GM19023 (cell line): Measurements from ENCODE around the gene IL1RAPL1.

Source experiments
- ATAC-seq: cut with Tn5 transposase; IDR thresholded peaks from one replicate; pipeline ENCODE4 v1.9.1; 2021; ENCODE audit warnings: mild to moderate bottlenecking, moderate library complexity; ENCODE audit not compliant: unreplicated experiment

The IL1RAPL1 gene

DNA sequence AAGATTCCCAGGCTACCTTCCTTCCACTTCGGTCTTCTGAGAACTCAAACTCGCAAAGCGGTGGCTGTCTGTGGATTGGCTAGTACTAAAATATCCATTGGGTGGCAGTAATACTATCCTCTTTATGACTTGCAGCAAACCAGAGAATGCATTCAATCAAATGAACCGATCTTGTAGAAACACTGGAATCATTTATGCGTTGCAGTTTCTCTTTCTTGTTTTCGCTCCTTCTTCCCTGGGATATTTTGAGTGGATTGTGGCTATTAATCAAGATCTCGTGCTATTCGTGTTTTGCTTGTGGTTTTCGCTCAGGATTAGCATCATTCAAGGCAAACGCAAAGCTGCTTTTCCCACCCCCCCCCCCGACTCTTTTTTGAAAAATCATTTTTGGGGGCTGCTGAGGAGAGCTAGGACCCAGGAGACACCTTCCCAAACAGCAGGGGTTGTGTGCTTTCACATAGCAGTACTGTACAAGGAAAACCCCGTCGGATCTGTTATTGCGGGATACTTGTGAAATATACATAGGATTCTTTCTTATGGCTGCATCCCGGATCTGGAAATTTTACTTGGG lies at the start of gene IL1RAPL1:
Gene IL1RAPL1 (plus strand): TSS at position 466 of the 571 bp plus-strand sequence.
- ATAC-seq: no peak

DNA sequence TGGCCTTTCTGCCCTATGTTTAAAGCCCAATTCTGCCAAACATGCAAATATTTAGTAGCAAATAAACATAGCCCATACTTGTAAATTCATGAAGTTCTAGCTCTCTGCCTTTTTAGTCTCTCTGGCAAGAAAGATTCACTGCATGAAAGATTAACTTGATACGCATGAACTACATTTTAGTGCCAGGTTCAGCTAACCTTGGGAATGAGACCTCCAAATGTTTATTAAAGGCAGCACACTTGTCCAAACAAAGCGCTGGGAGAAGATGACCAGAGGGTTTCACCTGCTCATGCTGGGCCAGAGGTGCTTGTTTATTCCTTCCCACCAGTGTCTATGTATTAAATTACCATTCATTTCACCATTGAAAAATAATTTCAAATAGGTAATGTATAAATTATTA lies 44.5 kb upstream of the IL1RAPL1 start:
- no peak for ATAC-seq

DNA sequence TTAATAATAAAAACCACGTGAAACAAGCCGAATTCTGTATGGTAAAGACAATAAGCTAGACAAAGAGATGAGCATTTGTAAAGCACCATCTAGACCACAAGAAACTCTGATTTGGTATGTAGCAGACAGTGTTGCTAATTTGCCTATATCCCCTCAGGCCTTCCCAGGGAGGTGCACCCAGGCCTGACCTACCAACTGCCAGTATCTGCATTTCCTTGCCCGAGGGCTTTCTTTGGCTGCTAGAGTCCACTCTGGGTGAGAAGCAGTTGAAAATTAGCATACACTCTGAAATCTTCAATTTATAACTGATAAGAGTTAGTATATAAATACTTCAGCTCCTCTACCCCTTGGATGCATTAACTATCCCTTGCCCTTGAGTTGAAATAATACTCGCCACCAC lies 37.4 kb upstream of the IL1RAPL1 start:
- no peak for ATAC-seq

DNA sequence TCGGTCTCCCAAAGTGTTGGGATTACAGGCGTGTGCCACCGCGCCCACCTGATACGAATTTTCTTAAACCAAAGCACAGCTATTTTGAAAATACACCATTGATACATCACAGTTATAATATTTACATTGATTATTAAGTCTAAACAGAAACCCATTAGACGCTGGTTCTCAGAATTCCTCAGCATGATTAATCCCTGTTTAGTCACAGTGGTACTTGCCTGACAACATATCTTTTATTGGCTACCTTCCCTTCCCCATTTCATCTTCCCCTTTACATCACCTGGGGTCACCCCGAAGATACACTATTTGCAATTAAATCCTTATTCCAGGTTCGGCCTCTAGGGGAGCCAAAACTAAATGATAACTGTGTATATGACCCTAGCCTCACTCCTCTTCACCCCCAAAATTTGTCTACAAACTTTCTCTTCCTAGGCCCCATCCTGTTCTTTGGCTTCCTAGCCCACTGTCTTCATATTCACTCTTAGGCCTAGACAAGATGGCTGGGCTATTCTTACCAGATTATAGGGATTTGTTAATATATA lies 36.8 kb upstream of the IL1RAPL1 start:
- ATAC-seq: no peak

DNA sequence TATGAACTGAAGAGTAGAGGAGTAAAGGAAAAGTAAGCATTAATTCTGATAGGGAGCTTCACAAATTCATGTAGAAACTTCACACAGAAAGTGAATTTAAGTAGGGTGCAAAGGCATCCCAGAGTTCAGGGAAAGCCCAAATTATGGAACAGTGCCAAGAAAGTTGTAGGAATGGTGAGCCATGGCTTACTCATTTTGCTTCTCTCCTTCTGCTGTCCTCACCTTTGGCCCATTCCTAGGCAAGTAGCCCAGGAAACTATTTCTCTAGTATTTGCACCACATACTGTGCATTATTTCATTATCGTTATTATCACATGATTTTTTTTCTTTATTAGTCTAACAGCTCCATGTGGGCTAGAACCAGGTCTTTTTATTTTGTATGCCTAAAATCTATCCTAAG lies 34.9 kb upstream of the IL1RAPL1 start:
- ATAC-seq: no peak

DNA sequence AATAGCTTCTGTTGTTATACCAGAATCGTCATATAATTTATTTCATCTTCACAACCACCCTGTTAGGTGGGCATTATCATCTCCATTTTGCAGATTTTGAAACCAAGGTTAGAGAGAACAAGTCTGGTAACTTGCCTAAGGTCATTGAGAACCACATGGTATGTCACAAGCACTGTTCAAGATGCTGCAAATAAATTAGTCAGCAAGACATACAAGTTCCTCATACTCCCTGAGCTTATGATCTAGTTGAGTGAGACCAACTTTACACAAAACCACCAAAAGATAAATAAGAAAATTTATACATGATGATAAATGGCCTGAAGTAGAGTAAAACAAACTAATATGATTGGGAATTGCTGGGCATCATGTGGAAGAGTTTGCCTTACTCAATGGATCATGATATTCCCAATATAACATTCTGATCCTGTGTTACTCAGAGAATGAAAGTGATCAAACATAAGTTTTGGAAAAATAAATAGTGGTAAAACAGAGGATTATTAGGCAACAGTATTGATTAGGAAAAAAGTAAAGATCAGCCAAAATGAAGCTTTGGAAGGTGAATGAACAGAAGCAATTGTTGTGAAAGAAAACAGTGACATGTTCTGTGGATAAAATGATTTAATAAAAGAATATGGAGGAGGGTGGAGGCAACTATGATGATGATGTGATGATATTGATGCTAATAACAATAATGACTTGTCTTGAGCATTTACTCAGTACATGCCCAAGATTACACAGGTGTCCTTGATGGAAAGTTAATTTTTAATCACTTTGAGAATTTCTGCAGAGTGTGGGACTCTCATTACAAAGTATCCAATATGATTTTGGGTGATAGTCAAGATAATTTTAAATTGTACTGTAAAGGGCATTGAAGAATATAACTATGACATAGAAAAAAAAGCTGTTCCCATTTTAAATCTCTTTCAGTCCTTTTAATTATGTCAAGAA lies 34.1 kb upstream of the IL1RAPL1 start:
- ATAC-seq: no peak

DNA sequence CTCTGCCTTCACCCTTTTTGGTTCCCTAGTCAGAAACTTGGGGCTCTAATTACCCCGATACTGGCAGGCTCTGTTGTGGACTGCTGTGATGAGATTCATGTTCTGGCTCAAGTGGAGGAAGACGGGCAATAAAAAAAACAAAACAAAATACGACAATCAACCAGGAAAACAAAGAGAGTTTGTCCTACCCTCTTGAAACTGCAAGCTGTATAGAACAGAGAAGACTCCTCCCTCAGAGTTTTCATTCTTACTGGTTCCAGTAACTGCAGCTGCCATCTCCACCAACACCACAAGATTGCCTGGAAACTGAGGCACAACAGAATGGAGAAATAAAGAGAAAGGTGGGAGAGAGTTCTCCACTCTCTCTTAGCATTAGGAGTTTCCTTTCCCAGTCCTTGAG lies 11.1 kb upstream of the IL1RAPL1 start:
- no peak for ATAC-seq

DNA sequence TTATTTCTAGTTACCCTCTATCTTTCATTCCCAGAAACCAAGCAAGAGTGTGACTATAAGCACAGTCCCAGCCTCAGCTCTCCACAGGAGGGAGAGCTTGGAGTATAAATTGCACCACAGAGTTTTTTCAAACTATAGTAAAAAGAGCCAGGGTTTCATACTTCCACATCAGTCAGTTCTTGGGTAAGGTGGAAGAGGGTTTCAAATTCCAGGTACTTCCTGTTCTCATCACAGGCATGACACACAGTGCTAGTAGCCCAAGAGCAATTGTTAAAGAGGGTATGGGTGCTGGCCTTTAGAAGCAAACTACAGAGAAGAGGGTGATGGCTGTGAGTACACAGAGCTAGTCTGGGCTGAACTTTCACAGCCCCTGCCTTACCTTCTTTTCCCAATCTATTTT lies 5.7 kb upstream of the IL1RAPL1 start:
- no peak for ATAC-seq

DNA sequence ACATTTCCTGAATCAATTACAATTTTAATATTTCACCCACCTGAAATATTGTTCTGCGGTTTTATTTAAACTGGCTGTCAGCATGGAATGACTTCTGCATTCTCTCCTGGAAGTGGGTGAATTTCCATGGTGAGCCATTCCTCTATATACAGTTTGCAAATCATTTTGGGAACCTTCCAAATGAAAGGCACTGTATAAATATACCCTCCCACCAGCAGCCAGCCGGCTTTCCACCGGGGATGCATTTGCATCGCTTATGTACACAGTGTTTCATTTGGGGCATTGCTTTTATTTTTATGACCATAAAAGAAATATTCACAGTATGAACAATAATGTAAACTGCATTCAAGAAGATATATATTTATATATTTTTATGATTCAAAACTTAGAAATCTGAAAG lies 4.7 kb upstream of the IL1RAPL1 start:
- ATAC-seq: no peak

DNA sequence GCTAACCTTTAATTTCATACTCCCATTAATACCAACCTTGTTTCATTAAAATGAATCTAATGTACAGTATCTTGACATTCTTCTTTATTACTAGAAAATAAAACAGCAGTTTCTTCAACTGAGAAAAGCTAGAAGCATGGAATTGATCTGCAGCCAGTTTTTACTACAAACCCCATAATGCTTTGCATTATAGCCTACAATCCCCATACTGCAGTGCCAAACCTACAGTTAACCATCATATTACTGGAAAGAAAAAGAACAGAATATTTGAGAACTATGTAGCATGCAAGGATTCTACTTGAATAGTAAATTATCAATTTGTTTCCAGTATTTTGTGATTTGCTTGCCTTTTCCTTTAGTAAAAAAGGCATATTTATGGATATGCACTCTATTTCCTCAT lies 3.2 kb upstream of the IL1RAPL1 start:
- no peak for ATAC-seq

DNA sequence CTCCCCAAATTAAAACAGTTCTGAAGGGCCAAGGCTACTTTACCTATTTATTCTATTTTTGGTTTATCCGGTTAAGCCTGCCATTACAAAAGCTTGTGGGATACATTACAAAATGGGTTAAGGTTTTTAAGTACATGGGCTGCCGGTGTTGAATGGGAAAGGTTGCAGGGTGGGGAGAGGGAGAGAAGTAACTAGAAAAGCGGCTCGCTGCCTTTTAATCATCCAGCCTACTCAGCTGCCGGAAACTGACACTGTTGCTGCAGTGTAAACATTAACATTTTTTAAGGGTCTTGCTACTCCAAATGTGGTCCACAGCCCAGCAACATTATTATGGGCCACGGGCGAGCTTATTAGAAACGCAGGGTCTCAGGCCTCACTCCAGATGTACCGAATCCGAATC lies 1.5 kb upstream of the IL1RAPL1 start:
- no peak for ATAC-seq

DNA sequence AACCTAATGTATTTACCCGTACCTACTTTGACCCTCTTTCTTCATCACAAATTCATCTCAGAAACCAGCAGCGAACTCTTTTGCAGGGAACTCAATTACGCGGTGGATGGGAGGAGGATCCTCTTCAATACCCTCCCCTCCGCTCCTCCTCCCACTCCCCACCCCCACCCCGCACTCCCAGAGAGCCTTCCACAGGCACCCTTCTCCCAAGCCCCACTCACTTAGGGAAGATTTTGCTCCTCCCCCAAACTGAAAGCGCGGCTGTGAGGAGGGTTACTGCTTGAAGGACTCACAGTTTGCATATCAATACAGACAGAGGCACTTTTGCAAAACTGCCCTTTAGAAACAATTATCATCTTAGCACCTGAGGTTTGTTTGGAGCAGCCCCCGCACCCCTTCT lies 960 bp upstream of the IL1RAPL1 start:
- no peak for ATAC-seq

DNA sequence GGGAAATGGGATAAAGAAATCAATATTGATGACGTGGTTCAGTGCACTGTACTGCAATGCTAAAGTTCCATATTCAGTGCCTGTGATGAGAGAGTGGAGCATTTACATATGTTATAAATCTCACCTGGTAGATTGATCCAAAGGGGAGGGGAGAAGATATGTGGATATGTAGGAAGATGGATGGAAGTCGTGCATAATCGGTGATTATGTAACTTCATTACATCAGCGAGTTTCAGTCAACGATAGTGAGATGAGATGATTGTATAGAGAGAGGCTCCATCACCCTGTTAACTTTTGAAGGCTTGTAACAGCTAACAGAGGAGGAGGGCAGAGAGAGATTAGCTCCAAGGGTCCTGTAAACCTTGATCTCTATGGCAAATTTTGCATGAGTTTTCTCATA lies 1.8 kb downstream of the IL1RAPL1 start:
- no peak for ATAC-seq

DNA sequence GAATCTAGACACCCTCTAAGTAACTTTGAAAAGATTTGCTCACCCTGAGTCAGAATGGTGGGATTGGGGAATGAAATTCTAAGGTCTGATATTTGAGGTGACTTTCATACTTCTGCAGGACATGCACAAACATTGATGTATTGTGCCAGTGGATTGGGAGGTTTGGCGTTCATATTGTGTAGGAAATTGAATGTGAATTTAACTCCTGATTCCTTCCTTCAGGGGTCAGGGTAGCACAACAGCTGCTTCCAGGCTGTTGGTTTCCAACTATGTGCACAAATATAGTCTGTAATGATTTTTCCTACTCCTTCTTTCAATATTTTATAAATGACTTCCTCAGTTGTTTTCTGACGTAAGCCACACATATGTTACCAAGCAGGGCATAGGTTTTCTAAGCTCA lies 3.1 kb downstream of the IL1RAPL1 start:
- ATAC-seq: no peak

DNA sequence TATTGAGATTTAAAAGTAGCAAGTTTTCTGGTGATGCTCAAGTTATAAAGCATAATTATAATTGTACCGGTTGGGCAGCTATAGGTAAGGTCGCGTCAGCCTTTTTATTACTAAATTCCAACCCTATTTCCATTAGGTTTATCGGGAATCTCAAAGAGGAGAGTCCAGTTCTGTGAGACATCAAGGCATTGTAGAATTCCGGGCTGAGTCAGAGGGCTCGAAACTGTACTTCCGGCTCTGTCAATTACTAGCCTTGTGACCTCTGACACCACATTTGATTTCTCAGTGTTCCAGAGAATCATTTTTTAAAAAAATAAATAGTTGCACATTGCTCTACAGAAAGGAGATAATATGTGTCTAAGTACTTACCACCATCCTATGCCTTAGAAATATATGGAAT lies 4.3 kb downstream of the IL1RAPL1 start:
- ATAC-seq: no peak

DNA sequence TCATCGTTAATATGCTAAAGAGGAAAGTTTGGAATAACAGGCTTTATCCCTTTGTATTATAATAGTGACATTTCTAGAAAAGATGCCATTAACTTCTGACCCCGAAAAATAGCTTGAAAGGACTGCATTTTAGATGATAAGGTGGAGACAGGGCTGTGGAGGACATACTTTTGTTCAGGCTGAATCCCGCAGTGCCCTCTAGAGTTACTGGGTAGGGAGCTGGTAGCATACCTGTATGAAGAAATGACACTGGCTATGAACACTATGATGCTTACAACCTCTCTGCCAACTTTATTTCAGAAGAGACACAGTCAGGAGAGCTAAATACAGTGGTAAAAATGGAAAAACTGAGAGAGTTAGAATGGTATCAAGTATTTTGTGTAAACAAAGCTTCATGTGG lies 8.1 kb downstream of the IL1RAPL1 start:
- ATAC-seq: no peak

DNA sequence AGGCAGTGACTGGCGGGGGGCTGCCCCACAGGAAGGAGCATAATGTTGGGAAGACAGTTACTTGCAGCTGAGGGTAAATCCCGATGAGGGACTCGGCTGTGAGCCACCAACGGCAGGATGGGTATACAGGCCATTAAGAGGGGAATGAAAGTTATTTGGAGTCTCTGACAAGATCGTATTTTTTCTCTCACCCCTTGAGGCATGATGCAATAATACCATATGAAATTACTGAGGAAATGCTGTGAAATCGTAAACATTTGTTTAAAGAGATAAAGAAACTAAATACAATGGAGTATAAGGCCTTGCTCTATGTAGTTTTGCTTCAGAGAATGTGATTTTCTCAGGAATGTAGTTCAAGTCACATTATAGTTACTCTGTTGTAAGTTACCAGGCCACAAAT lies 12.7 kb downstream of the IL1RAPL1 start:
- no peak for ATAC-seq

DNA sequence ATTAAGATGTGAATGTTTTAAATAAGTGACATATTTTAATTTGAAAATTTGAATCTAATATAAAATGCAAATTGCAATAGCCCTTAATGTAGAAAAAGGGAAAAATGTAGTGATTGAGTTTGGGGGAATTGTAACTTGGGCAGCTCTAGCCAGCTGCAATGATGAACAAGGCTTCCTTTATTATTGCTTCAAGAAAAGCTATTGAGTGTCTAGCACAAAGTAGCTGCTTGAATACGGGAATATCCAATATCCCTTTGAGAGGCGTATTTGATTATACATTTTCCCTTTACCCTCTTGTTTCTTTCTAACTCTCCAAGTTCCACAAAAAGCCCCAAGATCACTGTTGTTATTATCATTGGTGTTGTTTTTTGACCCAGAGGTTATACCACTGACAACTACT lies 21.8 kb downstream of the IL1RAPL1 start:
- ATAC-seq: no peak

DNA sequence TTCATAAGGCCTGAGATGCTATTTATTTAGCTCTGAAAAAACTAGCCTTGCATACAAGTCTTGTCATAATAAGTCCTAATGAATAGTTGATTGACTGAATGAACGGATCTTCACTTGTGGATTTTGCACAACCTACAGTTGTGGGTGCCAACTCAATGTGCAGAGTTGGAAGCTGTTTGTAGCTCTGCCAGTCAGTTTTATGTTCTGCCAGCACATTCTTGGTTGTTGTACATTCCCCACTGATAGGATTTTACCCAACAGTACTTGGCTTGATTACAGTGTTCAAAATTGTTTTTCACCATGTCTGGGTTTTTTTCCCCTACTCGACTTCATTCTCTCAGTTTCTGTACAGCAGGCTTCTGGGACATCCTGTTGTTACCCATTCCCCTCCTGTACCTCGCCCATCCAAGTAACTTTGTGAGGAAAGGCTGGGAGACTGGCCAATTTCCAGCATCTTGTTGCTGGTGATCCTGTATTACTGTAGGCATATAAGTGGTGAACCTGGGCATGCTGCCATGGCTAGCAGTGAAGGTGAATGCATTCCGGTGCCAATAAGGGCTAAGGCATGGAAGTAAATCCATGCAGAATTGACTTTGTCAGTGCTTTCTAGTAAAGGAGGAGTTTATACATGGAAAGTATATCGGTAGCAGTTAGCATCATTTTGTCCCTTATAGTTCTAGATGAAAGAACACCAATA lies 22.8 kb downstream of the IL1RAPL1 start:
- ATAC-seq: no peak

DNA sequence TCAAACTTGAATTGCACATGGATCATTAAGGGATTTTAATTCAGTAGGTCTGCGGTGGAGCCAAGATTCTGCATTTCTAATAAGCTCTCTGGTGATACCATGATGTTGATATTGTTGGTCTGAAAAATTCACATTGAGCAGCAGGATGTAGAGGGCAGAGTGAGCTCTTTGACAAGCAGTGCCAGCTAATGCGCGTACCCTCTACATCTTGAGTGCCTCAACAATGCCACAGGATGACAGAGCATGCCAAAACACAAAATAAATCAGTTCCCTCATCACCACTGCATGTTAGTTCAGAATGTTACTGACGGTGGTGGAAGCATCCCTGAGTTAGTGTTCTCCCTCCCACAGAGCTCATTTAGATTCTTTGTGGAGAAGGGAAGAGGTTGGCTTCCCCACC lies 23.5 kb downstream of the IL1RAPL1 start:
- no peak for ATAC-seq

DNA sequence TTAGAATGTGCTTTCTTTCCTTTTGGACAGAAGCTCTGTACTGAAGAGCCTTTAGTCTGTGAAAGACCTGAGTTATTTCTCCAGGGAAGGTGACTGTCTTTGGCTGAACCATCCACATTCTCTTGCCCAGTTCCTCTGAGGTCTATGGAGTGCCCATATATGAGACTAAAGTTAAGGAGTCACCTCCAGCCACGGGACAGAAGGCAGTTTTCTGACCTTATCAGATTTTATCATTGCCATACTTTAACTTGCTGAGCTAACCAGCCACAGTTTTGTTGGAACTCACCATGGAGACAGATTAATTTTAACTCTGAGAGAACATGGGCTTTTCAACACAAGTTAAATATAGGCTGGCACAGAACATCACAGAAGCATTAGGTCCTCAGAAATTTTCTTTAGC lies 26.3 kb downstream of the IL1RAPL1 start:
- ATAC-seq: no peak

DNA sequence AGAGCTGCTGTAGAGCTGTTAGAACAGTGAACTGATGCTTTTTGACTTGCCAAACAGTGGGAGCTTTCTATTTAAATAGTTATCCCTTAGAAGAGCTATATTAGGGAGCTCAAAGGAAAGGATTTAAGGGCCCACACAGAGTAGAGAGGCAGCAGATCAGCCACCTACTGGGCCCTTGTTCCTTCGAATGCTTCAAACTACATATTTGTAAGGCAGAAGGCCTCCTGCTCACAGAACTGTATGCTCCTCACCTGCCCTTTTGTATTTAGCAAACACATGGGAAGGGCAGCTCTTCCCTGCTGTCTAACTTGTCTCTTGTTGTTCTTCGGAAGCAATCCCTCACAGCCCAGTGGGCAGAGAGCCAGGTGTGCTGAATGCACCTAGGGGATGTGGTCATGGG lies 38.0 kb downstream of the IL1RAPL1 start:
- ATAC-seq: no peak
